ENCODE measurements around the gene WNT9A. TPM values are rescaled to one million over a fixed set of nuclear protein-coding genes. Genes with fewer than 3 reads are reported as not detected.
A peak's percentile ranks its signal among the peaks of the same experiment; 100 is the strongest.

WNT9A gene
- polyA plus RNA-seq, 3 donors = not detected

- peak overlapping the region in 1 of 7 donors; percentile 18 for H3K27ac Mint-ChIP-seq
- no peaks in the 10 kb centered on the region for H3K79me2 ChIP-seq (ENCODE audit: insufficient read depth, low read length)
- no peaks in the 10 kb centered on the region for H3K4me1 ChIP-seq (ENCODE audit: control insufficient read depth in 1 of 2, insufficient read depth in 2 of 2, low read length in 2 of 2)
- no peak overlapping the region for H2AFZ ChIP-seq (ENCODE audit: insufficient read depth, low read depth, low read length, poor library complexity, severe bottlenecking)
- H3K36me3 Mint-ChIP-seq = no peaks in the 10 kb centered on the region
- H3K27me3 ChIP-seq (ENCODE audit: control insufficient read depth in 2 of 2, insufficient read depth in 2 of 2, low read length in 2 of 2) = no peaks in the 10 kb centered on the region
- H3K4me3 Mint-ChIP-seq = no peak overlapping the region
- no peaks in the 10 kb centered on the region for H3K36me3 ChIP-seq (replicated peaks in 1 of 2; ENCODE audit: control insufficient read depth in 1 of 2, insufficient read depth in 2 of 2, low read length in 2 of 2)
- no peak for DNase-seq
- WGBS (ENCODE audit: insufficient coverage) = 95% methylated on average over 12 of the region's 13 CpGs
- H3K9me3 Mint-ChIP-seq = peaks cover 0 to 2% (median 0%) of the 10 kb centered on the region in 7 donors
- no peaks in the 10 kb centered on the region for H4K20me1 ChIP-seq (ENCODE audit: insufficient read depth, low read length)
- TF ChIP-seq, protein P1, sequence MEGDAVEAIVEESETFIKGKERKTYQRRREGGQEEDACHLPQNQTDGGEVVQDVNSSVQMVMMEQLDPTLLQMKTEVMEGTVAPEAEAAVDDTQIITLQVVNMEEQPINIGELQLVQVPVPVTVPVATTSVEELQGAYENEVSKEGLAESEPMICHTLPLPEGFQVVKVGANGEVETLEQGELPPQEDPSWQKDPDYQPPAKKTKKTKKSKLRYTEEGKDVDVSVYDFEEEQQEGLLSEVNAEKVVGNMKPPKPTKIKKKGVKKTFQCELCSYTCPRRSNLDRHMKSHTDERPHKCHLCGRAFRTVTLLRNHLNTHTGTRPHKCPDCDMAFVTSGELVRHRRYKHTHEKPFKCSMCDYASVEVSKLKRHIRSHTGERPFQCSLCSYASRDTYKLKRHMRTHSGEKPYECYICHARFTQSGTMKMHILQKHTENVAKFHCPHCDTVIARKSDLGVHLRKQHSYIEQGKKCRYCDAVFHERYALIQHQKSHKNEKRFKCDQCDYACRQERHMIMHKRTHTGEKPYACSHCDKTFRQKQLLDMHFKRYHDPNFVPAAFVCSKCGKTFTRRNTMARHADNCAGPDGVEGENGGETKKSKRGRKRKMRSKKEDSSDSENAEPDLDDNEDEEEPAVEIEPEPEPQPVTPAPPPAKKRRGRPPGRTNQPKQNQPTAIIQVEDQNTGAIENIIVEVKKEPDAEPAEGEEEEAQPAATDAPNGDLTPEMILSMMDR (IDR thresholded peaks at IDR 0.05) = no peak
- no peaks in the 10 kb centered on the region for H3K9me3 ChIP-seq (replicated peaks in 1 of 2; ENCODE audit: control insufficient read depth in 1 of 2, insufficient read depth in 1 of 2, low read length in 2 of 2)
- intact Hi-C loops (cut with micrococcal nuclease) = no loop called here
- no peak overlapping the region for H3K4me2 ChIP-seq (replicated peaks; ENCODE audit: extremely low read depth, low read length, poor library complexity, severe bottlenecking)
- no peak overlapping the region for H3K4me3 ChIP-seq (replicated peaks in 1 of 3; ENCODE audit: low read depth in 2 of 3, low read length in 3 of 3)
- H3K9ac ChIP-seq (ENCODE audit: insufficient read depth, low read length, poor library complexity, severe bottlenecking) = no peak overlapping the region
- H3K27me3 Mint-ChIP-seq (ENCODE audit: low read depth in 3 of 3) = peaks cover 1 to 3% (median 1%) of the 10 kb centered on the region in 3 donors
- H3K27ac ChIP-seq (ENCODE audit: low read depth in 1 of 2, low read length in 2 of 2) = no peak overlapping the region
- H3K4me1 Mint-ChIP-seq = no peaks in the 10 kb centered on the region
These were observed 46.4 kb downstream of the WNT9A start for GRCh38 chr1:227901239-227901905.

GRCh38 chr1:227900571-227901051, 47.1 kb downstream of the WNT9A start:
- no peaks in the 10 kb centered on the region for H3K79me2 ChIP-seq (ENCODE audit: insufficient read depth, low read length)
- no peak overlapping the region for H3K9ac ChIP-seq (ENCODE audit: insufficient read depth, low read length, poor library complexity, severe bottlenecking)
- no peaks in the 10 kb centered on the region for H3K27me3 ChIP-seq (ENCODE audit: control insufficient read depth in 2 of 2, insufficient read depth in 2 of 2, low read length in 2 of 2)
- no peak overlapping the region for H2AFZ ChIP-seq (ENCODE audit: insufficient read depth, low read depth, low read length, poor library complexity, severe bottlenecking)
- H3K4me3 ChIP-seq (replicated peaks in 1 of 3; ENCODE audit: low read depth in 2 of 3, low read length in 3 of 3) = no peak overlapping the region
- peaks cover 0 to 2% (median 0%) of the 10 kb centered on the region in 7 donors for H3K9me3 Mint-ChIP-seq
- TF ChIP-seq, protein P1 (IDR thresholded peaks at IDR 0.05) = no peak
- H3K4me3 Mint-ChIP-seq = no peak overlapping the region
- H4K20me1 ChIP-seq (ENCODE audit: insufficient read depth, low read length) = no peaks in the 10 kb centered on the region
- H3K9me3 ChIP-seq (replicated peaks in 1 of 2; ENCODE audit: control insufficient read depth in 1 of 2, insufficient read depth in 1 of 2, low read length in 2 of 2) = no peaks in the 10 kb centered on the region
- H3K4me1 Mint-ChIP-seq = no peaks in the 10 kb centered on the region
- intact Hi-C loops (cut with micrococcal nuclease) = no loop called here
- H3K36me3 ChIP-seq (replicated peaks in 1 of 2; ENCODE audit: control insufficient read depth in 1 of 2, insufficient read depth in 2 of 2, low read length in 2 of 2) = no peaks in the 10 kb centered on the region
- H3K4me2 ChIP-seq (replicated peaks; ENCODE audit: extremely low read depth, low read length, poor library complexity, severe bottlenecking) = no peak overlapping the region
- H3K4me1 ChIP-seq (ENCODE audit: control insufficient read depth in 1 of 2, insufficient read depth in 2 of 2, low read length in 2 of 2) = no peaks in the 10 kb centered on the region
- no peaks in the 10 kb centered on the region for H3K36me3 Mint-ChIP-seq
- WGBS (ENCODE audit: insufficient coverage) = 89% methylated on average over 13 of the region's 13 CpGs
- H3K27ac Mint-ChIP-seq = no peak overlapping the region
- H3K27me3 Mint-ChIP-seq (ENCODE audit: low read depth in 3 of 3) = peaks cover 1 to 3% (median 1%) of the 10 kb centered on the region in 3 donors
- no peak overlapping the region for H3K27ac ChIP-seq (ENCODE audit: low read depth in 1 of 2, low read length in 2 of 2)
- no peak for DNase-seq

All from CD14-positive monocyte (primary cell).